GM12872 (cell line): ENCODE results near the gene LIMD2.

ENCODE experiments used
- TF ChIP-seq, protein P1 (sequence below): IDR thresholded peaks from 3 replicates; pipeline ENCODE4 v1.5.1; 2011; ENCODE audit warnings: low read depth, mild to moderate bottlenecking, low read length, moderate library complexity; ENCODE audit not compliant: insufficient read depth

Gene LIMD2

GRCh38 chr17:63653050-63653449 is 46.9 kb downstream of the LIMD2 start:
- TF ChIP-seq, protein P1, sequence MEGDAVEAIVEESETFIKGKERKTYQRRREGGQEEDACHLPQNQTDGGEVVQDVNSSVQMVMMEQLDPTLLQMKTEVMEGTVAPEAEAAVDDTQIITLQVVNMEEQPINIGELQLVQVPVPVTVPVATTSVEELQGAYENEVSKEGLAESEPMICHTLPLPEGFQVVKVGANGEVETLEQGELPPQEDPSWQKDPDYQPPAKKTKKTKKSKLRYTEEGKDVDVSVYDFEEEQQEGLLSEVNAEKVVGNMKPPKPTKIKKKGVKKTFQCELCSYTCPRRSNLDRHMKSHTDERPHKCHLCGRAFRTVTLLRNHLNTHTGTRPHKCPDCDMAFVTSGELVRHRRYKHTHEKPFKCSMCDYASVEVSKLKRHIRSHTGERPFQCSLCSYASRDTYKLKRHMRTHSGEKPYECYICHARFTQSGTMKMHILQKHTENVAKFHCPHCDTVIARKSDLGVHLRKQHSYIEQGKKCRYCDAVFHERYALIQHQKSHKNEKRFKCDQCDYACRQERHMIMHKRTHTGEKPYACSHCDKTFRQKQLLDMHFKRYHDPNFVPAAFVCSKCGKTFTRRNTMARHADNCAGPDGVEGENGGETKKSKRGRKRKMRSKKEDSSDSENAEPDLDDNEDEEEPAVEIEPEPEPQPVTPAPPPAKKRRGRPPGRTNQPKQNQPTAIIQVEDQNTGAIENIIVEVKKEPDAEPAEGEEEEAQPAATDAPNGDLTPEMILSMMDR: no peak

GRCh38 chr17:63652106-63652505 is 47.8 kb downstream of the LIMD2 start:
- TF ChIP-seq, protein P1: no peak

GRCh38 chr17:63649813-63650212 is 50.1 kb downstream of the LIMD2 start:
- TF ChIP-seq, protein P1: no peak

- TF ChIP-seq, protein P1: no peak
Observed at GRCh38 chr17:63647936-63648335, 52.0 kb downstream of the LIMD2 start.

- TF ChIP-seq, protein P1: no peak
Observed at GRCh38 chr17:63647065-63647725, 52.7 kb downstream of the LIMD2 start.

- TF ChIP-seq, protein P1: no peak
Observed at GRCh38 chr17:63646488-63646806, 53.5 kb downstream of the LIMD2 start.
